Thoracic aorta (tissue), 2 donors: Measurements from ENCODE around the gene P2RY13. TPM values are rescaled to one million over a fixed set of nuclear protein-coding genes. Genes with fewer than 3 reads are reported as not detected.

Source experiments
- ATAC-seq: fragments of 150-250 bp; one replicate; pipeline ENCODE4 v1.8.0; 2017; ENCODE audit warnings: low read depth; ENCODE audit not compliant: insufficient number of reproducible peaks, low FRiP score
- DNase-seq: peaks from one replicate; pipeline ENCODE4 v3.0.0-alpha.2; 2020; ENCODE audit warnings: low spot score
- H3K27ac ChIP-seq, 2 donors: fragments of 200-600 bp; sonication (generic); 1 replicate in 1 of 2; 2 replicates in 1 of 2; pipeline ENCODE4 v1.5.1; 2016; ENCODE audit warnings: mild to moderate bottlenecking in 2 of 2, moderate library complexity in 2 of 2
- H3K27me3 ChIP-seq: fragments of 200-600 bp; sonication (generic); replicated peaks from 2 replicates; pipeline ENCODE4 v1.6.0; 2016; ENCODE audit warnings: mild to moderate bottlenecking; ENCODE audit not compliant: insufficient read depth
- H3K36me3 ChIP-seq: fragments of 200-600 bp; sonication (generic); one replicate; pipeline ENCODE4 v1.5.1; 2016
- H3K4me1 ChIP-seq, 2 donors: fragments of 200-600 bp; sonication (generic); 1 replicate in 1 of 2; 2 replicates in 1 of 2; pipeline versions ENCODE4 v1.5.1 to v1.6.0; 2016; ENCODE audit warnings: low read depth in 2 of 2, mild to moderate bottlenecking in 1 of 2; ENCODE audit not compliant: control insufficient read depth in 1 of 2
- H3K4me3 ChIP-seq: fragments of 200-600 bp; sonication (generic); 2 replicates; pipeline ENCODE4 v1.5.1; 2016; ENCODE audit warnings: mild to moderate bottlenecking
- H3K9me3 ChIP-seq: fragments of 200-600 bp; sonication (generic); 2 replicates; pipeline ENCODE4 v1.5.1; 2016
- total RNA-seq, 2 donors: library from RNA; depleted of rRNA; stranded (reverse); fragments of >200 nt; gene quantifications; one replicate each; pipeline versions ENCODE4 v1.1.0 to v1.2.3, GENCODE V29; 2016
- TF ChIP-seq, protein P1 (sequence below): fragments of 200-600 bp; sonication (generic); IDR thresholded peaks from one replicate; pipeline ENCODE4 v1.5.1; 2019; ENCODE audit warnings: antibody characterized with exemption

The P2RY13 gene
- total RNA-seq, 2 donors from 2014 or later = 1.4 to 3.0 TPM

DNA sequence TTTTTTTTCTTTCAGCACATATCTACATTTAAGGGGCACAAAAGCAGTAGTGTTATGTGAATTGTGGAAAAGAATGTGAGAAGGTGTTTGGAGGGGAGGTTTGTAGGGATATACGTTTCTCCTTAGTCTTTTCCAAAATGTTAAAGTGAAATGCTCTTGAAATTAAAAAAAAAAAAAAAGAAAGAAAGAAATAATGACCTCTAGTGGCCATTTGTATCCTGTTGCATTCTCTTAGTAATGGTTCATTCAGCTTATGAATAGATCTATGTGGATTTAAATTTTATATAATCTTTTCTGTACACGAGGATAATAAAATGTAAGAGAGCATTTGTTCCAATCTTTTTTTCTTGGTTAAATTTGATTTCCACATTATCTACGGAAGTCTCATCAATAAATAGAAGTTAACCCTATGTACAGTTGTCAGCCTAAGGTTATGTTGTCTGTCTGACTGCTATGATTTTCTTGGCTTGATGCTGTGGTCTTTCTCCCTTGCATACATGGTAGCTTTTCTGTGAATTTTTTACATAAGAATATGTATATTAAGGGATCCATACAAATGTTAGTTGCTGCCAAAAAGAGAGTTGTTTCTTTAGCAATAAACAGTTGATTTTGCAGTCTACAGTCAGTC lies 1.7 kb downstream of the P2RY13 start:
- Histone ChIP-seq H3K27me3 (no peaks in the 10 kb centered on the region), H3K9me3 (no peaks in the 10 kb centered on the region), H3K27ac (no peak overlapping the region), H3K4me1 (no peaks in the 10 kb centered on the region), H3K36me3 (no peaks in the 10 kb centered on the region), H3K4me3 (peak overlapping the region; percentile 46)
- DNase-seq (no peak), ATAC-seq (no peak)
- TF ChIP-seq, protein P1, sequence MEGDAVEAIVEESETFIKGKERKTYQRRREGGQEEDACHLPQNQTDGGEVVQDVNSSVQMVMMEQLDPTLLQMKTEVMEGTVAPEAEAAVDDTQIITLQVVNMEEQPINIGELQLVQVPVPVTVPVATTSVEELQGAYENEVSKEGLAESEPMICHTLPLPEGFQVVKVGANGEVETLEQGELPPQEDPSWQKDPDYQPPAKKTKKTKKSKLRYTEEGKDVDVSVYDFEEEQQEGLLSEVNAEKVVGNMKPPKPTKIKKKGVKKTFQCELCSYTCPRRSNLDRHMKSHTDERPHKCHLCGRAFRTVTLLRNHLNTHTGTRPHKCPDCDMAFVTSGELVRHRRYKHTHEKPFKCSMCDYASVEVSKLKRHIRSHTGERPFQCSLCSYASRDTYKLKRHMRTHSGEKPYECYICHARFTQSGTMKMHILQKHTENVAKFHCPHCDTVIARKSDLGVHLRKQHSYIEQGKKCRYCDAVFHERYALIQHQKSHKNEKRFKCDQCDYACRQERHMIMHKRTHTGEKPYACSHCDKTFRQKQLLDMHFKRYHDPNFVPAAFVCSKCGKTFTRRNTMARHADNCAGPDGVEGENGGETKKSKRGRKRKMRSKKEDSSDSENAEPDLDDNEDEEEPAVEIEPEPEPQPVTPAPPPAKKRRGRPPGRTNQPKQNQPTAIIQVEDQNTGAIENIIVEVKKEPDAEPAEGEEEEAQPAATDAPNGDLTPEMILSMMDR = peak; percentile 38

DNA sequence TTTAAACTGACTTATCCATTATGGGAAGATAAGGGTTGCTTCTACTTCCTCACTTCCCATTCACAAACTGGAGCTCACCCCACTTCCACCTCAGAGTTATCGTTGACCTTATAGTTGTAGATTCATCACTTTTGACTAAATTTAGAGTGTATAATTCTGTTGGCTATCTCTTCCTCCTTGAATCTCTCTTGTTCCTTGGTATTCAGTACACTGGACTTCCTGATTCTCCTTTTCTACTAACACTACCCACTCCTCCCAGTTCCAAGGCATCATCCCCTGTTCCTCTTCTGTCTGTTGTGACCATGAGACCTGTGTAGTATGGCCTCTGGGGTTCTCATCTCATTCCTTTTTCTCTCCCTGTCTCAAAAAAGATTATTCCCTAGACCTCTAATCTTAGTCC lies 6.8 kb downstream of the P2RY13 start:
- Histone ChIP-seq H3K27me3 (no peaks in the 10 kb centered on the region), H3K36me3 (no peaks in the 10 kb centered on the region), H3K4me3 (no peak overlapping the region), H3K4me1 (no peaks in the 10 kb centered on the region), H3K9me3 (no peaks in the 10 kb centered on the region), H3K27ac (no peak overlapping the region)
- TF ChIP-seq, protein P1 = no peak
- DNase-seq = no peak
- no peak for ATAC-seq

DNA sequence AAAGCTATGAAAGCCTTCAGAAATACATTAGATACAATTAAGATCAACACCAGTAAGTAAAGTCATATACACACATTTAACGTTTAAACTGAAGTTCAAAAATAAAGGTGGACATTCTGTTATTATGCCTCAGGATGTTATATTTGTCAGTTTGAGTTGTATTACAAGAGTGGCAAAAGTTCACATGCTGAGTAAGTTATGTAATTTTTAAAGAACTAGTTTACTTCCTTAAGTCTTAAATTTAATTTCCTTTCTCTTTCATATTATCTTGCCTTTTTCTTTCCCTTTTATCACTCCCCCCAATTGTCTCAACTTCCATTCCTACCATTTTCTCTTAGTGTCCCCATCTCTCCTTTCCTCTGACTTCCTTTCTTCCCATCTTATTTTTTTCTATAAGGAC lies 7.8 kb downstream of the P2RY13 start:
- Histone ChIP-seq H3K9me3 (no peaks in the 10 kb centered on the region), H3K4me3 (no peak overlapping the region), H3K27me3 (no peaks in the 10 kb centered on the region), H3K27ac (no peak overlapping the region), H3K36me3 (no peaks in the 10 kb centered on the region), H3K4me1 (no peaks in the 10 kb centered on the region)
- TF ChIP-seq, protein P1 = no peak
- ATAC-seq = no peak
- DNase-seq = no peak

DNA sequence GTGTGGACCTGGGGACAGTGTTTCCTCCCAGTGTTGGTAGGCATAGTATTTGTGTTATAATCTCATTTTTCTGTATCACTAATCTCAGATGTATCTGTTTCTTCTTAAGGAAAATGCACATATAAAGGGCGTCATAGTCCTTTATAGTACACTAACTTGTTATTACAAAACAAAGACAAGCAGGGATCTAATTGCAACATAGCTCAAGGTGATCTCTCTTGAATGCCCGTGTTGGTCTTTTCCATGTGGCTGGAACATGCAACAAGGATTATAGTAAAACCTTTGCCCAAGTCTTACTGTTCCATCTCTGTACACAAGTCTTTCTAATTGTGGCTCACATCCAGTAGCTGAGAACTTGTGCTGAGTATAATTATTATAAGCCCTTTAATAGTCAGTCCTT lies 9.2 kb downstream of the P2RY13 start:
- TF ChIP-seq, protein P1 = no peak
- Histone ChIP-seq H3K4me1 (no peaks in the 10 kb centered on the region), H3K9me3 (no peaks in the 10 kb centered on the region), H3K27ac (no peak overlapping the region), H3K27me3 (no peaks in the 10 kb centered on the region), H3K36me3 (no peaks in the 10 kb centered on the region), H3K4me3 (no peak overlapping the region)
- DNase-seq (no peak), ATAC-seq (no peak)

DNA sequence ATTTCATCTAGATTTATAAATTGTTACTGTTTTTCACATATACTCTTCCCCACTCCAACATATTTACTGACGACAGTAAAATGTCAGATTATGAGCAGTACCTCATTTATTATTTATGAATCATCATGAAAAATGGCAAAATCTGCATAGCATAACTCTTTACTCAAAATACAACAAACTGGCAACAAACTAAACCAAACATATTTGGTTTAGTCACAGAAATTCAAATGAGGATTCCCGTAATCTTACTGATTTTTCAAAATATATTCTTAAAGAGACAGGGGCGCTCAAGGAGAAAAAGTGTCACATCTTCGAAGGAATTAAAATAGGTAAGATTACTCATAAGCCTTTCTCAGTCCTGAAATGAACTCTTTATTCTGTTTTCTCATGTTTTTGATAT lies 9.7 kb downstream of the P2RY13 start:
- TF ChIP-seq, protein P1 = no peak
- no peak overlapping the region for H3K4me3 ChIP-seq
- no peaks in the 10 kb centered on the region for H3K27me3 ChIP-seq
- DNase-seq = no peak
- H3K4me1 ChIP-seq = no peaks in the 10 kb centered on the region
- no peak overlapping the region for H3K27ac ChIP-seq
- no peaks in the 10 kb centered on the region for H3K9me3 ChIP-seq
- ATAC-seq = no peak
- no peaks in the 10 kb centered on the region for H3K36me3 ChIP-seq
